Cardiac septum (tissue), 1 donor: Measurements from ENCODE around the gene AHCYL2. TPM values are rescaled to one million over a fixed set of nuclear protein-coding genes. Genes with fewer than 3 reads are reported as not detected.
"Not testable (repeated sequence)": the region's sequence is repeated elsewhere in the genome, so short reads cannot be mapped to it uniquely, and the experiment has no call there.

Experiments used
- DNase-seq: peaks from one replicate; pipeline ENCODE4 v3.0.0-alpha.2; 2020; ENCODE audit warnings: low spot score
- intact Hi-C: fragments of 100-400 bp; cut with DNase I; formaldehyde crosslinking; loops from one replicate; pipeline ENCODE4 v1.14.0; 2022
- total RNA-seq: library from RNA; stranded (reverse); fragmentation: NEBNext Ultra II Directional; extraction: Animal tissue kit (Norgen Biotek cat#: 25700); gene quantifications from one replicate; pipeline ENCODE4 v1.2.1, GENCODE V29; 2021
- donor health status: DM: no; HTN: no; CAD: no.

Gene AHCYL2
- total RNA-seq, 1 donor from 2014 or later: 5.9 TPM

DNA sequence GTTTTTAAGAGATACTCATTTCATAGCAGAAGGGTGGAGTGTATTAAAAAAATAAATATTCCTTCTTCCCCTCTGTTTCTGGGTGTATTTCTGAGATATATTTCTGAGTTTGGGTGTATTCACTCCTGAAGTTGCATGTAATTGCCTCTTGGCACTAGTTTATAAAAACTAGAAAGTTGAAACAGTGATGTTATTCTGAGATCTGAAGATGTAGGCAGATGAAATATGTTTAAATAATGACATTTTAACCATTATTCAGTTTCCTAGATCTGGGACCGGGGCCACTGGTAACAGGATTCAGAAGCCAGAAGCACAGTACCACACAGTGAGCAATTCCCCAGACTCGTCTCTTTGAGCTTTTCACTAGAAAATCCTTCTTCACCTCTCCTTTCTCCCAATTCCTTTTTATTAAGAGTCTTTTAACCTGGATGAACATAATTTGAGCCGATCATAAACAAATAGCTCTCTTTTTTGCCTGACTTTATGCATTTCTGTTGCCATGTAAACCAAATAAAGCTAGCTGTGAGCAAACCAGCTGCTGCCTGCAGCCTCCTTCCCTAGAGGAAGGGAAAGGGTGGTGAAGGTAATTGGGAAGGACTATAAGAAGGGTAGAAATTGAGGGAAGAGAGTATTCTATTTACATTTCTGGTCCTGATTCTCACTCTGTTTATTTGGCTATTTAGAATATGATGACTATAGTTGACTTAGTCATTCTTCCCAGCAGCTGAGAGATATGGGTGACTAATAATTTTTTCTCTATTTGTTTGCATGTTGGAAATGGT lies 107.6 kb downstream of the AHCYL2 start:
- intact Hi-C loops: no loop called here
- no peak for DNase-seq

DNA sequence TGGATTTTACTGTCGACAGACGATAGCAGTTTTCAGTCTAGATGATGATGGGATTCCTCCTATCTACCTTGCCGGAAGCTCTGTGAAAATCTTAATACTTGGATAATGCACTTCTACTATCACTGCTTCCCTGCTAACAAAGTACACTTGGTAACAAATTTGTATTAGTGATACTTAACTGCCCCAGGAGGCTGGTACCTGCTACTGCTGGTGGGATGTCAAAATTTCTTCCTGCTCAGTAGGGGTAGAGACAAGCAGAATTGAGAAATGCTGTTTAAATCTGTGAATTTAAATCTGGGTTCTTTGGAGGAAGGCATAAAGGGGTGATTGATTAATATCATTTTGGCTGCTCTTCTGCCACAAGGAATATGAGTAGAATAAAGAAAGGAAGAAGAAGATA lies 109.6 kb downstream of the AHCYL2 start:
- DNase-seq: no peak
- intact Hi-C loops: no loop called here

DNA sequence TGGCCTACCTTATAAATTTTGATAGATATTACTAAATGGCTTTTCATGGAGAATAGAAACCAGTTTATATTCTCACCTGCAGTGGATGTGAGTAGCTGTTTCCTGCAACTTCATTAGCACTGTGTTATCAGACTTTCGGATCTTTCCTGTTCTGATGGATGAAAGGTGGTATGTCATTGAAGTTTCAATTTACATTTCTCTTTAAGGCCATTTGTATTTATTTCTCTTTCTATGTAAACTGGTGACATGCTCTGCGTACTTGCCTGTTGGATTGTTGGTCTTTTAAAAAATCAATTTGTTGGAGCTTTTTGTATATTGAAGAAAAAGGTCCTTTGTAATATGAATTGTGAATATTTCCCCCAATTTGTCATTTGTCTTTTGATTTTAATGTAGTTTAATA lies 113.6 kb downstream of the AHCYL2 start:
- intact Hi-C loops: no loop called here
- DNase-seq: no peak

DNA sequence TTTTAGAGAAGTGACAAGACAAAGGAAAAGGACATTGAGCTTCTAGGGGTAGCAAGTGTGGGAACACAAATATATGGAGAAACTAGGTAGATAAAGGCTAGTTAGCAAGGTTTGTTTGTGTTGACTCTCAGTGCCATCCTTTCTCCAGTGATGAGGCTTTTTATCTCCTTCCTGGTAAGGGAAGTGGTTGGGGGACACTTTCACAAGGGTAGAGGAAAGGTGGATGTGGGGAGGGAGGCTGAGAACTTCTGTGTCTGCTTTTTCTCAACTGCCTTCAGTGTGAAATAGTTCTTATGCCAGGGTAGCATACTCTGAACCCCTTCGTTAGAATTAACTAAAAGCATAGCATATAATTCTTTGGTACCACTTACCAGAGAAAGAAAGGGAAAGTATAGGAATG lies 116.4 kb downstream of the AHCYL2 start:
- DNase-seq: no peak
- intact Hi-C loops: no loop called here

DNA sequence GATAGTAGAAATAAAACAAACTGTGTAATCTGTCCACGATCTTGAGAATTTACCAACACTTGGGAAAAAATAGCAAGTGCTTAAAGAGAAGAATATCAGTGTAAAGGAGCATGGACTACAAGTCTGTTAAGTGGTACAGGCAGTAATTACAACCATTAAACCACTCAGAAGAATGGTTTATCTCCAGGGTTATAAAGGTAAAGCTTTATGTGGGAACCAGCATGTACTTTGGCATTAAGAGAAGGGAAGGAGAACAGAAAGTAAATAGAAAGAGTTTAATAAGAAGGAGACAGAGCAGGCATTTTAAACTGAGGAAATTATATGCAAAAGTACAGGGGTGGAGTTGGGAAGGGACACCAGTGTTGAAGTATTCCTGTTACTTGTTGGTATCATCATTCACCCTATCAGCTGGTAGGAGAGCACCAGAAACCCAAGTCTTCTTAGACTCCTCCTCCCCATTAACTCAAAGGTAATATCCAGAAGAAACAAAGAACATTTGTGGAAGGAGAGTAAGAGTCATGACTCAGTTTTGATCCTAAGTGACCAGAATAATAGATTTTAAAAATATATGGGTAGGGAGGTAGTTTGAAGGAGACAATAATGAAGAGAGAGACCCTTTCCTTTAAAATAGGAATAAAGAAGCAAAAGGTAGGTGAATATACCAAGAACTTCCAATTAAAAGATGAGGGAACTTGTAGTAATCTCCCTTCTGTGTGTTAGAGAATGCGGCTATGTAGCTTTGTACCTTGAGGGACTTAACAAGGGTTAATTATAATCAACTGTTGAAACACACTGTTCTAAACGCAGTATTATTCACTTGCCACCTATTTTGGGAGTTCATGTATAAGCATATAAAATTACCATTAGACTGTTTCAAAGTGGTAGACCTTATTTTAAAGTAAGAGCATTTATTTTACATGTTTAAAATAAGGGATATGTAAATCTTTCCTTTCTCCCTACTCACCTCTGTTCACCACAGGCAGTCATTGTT lies 117.3 kb downstream of the AHCYL2 start:
- no peak for DNase-seq
- intact Hi-C loops: no loop called here

DNA sequence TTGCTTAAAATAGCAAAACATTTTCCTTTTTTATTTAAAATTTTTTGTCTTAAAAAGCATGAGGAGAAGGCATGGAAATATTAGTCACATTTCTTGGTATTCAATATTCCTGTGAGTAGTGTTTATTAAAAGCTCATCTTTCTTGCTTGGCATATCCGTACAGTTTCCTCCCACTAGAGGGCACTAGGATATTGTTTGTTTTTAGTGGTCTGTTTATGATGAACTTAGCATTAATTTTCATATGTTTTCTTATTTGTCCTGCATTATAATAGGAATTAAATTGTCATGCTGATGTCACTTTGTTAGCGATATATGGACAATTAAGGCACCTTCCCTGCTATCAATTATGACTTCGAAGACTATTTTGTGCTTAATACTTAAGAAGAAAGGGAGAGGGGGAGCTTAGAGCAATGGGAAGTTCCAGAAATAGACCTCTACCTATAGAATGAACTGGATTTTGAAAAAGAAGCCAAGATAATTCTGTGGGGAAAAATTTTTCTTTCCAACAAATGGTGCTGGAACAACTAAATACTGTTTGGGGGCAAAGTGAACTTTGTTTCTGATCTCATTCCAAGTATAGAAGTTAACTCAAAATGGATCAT lies 118.4 kb downstream of the AHCYL2 start:
- intact Hi-C loops: no loop called here
- no peak for DNase-seq

DNA sequence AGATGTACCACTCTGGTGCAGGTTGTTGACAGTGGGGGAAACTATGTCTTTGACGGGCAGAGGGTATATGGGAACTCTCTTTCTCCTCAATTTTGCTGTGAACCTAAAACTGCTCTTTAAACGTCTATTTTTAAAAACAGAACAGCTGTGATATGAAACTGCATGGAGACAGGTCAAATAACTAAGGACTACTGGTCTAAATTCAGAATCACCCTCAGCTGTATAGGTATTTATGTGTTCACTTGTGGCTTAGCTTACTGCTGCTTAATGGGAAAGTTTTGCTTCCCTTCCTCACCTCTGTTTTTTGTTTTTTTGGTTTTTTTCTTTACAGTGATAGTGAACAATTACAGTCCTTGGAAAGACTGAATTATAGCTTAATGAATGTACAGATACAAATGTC lies 122.5 kb downstream of the AHCYL2 start:
- no peak for DNase-seq
- intact Hi-C loops: no loop called here

DNA sequence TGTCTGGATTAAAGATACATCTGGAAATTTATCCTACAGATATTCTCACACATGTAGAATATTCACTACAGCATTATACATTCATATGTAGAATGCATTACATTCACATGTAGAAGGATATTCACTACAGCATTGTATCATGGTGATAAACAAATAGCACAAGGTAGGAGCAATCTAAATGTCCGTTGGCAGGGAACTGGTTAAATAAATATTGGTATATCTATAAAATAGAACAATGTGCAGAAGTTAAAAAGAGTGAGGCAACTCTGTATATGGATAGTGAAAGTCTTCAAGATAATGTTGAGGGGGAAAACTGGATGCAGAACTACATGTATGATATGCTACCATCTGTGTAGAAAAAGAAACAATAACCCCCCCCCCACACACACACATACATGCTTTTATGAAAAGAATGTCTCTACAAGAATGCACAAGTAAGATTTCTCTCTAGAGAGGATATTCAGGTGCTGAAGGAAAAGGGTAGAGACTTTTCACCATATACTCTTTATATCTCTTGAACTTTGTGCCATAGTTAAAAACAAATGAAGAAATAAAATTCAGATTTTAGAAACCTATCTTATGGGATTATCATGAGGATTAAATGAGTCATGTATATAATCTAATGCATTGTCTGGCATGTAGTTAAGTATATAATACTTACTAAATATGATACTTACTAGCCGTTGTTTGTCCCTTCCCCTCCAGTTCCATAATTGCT lies 123.4 kb downstream of the AHCYL2 start:
- no peak for DNase-seq
- intact Hi-C loops: no loop called here

DNA sequence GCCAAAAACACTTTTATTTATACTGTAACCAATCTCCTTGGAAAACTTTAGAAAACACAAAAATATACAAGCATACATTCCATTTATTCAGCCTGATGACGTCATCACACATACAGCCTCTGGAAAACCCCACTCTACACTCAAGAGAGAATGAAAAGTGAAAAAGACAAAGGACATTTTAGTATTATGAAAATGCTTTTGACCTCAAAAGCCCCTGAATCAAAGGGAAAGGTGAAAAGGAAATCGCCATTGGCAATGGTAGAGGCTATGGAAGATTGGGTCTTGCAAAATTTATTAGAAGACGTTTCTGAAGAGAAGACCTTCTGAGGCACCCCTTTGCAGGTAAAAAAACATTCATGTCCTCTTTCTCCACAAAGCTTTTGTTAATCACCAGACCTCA lies 126.5 kb downstream of the AHCYL2 start:
- DNase-seq: no peak
- intact Hi-C loops: no loop called here

DNA sequence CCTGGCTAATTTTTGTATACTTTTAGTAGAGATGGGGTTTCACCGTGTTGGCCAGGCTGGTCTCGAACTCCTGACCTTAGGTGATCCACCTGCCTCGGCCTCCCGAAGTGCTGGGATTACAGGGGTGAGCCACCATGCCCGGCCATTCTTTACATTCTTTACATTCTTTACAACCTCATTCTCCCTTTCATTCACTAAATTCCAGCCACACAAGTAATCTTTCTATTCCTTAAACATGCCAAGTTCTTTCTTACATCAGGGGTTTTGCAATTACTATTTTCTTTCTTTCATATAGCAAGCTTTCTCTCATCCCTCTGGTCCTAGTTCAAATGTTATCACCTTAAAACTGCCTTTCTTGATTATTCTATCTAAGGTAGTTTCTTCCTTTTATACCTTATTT lies 128.3 kb downstream of the AHCYL2 start:
- intact Hi-C loops, DNase-seq: not testable (repeated sequence)

DNA sequence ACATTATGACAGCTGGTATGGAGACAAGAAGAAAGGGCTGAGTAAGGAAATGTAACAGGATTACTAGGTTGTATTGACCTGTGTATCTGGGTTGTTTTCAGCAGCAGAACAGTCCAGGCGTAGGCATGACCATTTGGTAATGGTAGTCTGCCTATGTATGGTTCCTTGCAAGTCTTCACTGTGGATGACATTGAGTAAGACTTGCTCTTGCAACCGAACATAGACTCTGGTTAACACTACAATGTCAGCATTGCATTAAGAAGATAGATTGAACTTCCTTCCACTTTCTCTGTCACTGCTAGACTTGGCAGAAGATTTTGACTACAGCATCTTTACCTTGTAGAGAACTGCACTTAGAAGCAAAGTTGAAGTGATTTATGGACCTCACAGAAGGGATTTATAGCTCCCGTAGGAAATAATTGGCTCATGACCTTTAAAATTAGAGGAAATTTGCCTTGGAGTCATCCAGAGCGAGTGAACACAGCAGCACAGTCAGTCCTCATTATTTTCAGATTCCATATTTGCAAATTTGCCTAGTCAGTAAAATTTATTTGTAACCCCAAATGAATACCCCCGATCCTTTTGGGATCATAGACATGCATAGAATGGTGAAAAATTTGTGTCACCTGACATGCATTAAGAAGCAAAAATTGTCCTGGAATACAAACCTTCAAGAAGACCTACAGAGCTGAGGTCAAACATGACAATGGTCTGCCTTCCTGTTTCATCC lies 129.8 kb downstream of the AHCYL2 start:
- DNase-seq: no peak
- intact Hi-C loops: no loop called here

DNA sequence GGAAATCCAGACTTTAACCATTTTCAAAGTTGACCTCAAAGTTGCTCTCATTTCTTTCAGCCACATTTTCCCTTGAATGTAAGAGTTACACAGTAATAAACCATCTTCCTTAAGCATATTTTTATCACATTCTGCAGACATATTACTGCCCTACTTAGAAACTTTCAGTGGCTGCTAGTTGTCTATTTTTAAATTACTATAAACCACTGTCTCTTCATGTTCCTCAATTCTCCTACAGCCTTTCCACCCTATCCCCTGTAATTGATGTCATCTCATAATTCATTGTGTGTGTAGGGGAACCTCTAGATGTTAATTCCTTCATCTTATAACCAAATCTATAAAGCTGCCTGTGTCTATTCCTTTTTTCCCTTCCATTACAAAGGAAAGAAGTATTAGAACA lies 131.3 kb downstream of the AHCYL2 start:
- intact Hi-C loops: no loop called here
- no peak for DNase-seq

DNA sequence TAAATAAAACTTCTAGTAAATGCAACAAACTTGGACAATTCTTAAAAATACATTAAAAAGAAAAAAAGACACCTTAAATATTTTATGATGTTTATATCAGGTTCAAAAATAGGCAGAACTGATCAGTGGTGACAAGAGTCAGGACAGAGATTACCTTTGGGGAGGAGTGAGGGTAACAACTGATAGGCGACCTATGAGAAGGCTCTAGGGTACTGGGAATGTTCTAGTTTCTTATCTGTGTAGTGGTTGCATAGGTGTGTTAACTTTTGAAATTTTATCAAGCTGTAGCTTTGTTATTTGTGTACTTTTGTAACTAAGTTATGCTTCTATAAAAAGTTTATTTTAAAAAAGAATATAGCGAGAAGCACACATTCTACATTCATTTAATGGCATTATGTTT lies 134.3 kb downstream of the AHCYL2 start:
- DNase-seq: no peak
- intact Hi-C loops: no loop called here

DNA sequence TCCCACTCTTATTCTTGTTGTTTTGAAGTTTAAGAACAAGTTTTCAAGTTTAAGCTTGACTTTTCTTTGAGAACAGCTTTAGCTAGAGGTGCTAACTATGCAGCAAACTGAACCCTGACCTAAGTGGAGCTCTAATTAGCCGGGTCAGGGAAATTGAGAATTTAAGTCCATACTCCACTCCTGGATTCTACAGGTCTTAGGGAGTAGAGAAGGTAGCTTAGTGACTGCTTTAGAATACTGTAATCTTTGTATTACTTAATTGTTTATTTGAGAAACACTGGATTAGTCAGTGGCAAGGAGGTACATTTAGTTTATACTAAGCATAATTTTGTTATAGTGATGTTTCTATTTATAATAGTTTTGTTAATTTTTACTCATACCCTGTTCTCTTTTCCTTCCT lies 134.8 kb downstream of the AHCYL2 start:
- no peak for DNase-seq
- intact Hi-C loops: loop anchor here (10.0 kb wide), 2 partner anchors 285 to 465 kb away; no protein-coding TSS in a partner anchor

DNA sequence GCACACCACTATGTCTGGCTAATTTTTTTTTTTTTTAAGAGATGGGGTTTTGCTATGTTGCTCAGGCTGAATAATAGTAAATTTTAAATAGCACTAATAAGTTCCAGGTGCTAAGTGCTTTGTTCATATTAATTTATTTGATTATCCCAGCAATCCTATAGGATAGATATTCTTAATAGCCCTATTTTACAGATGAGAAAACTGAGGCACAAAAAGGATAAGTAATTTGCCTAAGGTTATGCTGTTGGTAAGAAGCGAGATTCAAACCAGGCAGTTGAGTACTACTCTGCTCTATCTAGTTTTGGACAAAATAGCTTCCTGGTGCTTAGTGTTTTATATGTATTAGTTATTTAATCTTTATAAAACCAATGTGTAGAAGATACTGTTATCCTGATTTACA lies 136.9 kb downstream of the AHCYL2 start:
- intact Hi-C loops: loop anchor here (10.0 kb wide), 2 partner anchors 283 to 463 kb away; no protein-coding TSS in a partner anchor
- no peak for DNase-seq

DNA sequence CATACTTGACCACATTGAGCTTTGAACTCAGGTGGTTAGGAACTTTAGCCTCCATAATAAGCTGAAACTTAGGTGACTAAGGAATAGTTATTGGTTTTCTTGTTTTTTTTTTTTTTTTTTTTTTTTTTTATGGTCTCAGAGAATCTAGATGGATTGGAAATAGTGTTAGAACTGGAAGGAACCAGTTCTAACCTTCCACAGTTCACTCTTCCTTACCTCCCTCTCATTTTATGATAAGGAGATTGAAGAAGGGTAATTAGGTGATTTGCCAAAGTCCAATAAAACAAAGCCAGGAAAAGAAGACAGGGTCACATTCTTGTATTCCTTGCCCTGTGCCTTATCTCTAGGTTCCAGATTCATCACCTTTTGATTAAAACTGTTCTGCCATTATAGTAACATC lies 137.7 kb downstream of the AHCYL2 start:
- intact Hi-C loops: loop anchor here (10.0 kb wide), 2 partner anchors 282 to 462 kb away; no protein-coding TSS in a partner anchor
- DNase-seq: no peak

DNA sequence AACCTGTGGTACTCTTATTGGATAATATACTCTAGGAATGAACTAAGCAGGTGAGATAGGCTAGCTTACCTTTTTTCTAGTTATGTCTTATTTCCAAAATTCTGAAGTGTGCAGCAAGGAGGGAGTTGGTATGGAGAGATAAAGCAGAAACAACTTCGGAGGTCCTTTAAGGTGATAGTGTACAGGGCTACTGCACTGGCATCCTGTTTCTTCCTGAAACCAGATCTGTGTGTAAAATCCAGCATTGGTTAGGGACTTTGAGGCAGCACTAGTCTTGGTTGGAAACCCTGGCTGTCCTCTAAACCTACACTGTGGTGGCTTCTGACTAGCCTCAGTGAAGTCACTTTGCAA lies 142.5 kb downstream of the AHCYL2 start:
- intact Hi-C loops: loop anchor here (1.0 to 10.0 kb wide), 3 partner anchors 105 to 457 kb away; no protein-coding TSS in a partner anchor
- DNase-seq: no peak

DNA sequence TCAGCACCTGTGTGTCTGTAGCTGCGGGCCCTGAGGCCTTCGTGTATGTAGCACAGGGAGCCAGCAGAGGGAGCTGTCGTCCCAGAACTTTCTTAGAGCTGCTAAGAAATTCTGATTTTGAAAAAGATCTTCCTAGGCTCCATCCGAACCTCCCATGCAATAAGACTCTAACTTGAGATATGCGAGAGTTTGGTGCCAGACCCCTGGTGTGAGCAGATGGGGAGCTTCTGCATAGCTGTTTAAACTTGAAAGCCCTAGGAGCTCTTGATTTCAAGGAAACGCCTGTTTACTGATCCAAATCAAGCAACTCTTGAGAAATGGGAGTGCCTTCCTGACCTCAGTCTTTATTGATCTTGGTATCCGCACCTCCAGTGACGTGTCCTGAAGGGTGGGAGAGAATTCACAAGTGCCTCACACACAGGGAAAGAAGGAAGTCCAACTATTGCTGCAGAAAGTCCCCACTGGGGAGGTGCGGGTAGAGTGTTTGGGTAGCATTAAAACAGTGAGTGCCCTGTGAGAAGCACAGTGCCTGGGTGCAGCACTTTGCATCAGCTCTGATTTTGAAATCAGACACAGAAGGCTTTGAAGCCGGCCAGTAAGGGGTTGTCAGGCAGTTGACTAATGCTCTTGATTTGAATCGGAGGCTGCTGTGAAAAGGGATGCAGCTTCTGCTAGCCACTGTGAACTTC lies 143.0 kb downstream of the AHCYL2 start:
- DNase-seq: peak; percentile 86
- intact Hi-C loops: loop anchor here (1.0 to 10.0 kb wide), 3 partner anchors 104 to 457 kb away; no protein-coding TSS in a partner anchor
